ENCODE results near the gene C3orf62.
"Not testable (repeated sequence)": the region's sequence is repeated elsewhere in the genome, so short reads cannot be mapped to it uniquely, and the experiment has no call there.

The C3orf62 gene

GRCh38 chr3:49255112-49255511 is 21.9 kb downstream of the C3orf62 start:
- H3K4me1 Mint-ChIP-seq (ENCODE audit: low read depth) = no peaks in the 10 kb centered on the region
- no peaks in the 10 kb centered on the region for H3K36me3 Mint-ChIP-seq (ENCODE audit: low read depth)
- no peaks in the 10 kb centered on the region for H3K9me3 Mint-ChIP-seq
- no peak overlapping the region for H3K4me3 Mint-ChIP-seq
- H3K27ac Mint-ChIP-seq = no peak overlapping the region
- H3K27me3 Mint-ChIP-seq (ENCODE audit: low read depth) = peaks cover 4% of the 10 kb centered on the region

DNA sequence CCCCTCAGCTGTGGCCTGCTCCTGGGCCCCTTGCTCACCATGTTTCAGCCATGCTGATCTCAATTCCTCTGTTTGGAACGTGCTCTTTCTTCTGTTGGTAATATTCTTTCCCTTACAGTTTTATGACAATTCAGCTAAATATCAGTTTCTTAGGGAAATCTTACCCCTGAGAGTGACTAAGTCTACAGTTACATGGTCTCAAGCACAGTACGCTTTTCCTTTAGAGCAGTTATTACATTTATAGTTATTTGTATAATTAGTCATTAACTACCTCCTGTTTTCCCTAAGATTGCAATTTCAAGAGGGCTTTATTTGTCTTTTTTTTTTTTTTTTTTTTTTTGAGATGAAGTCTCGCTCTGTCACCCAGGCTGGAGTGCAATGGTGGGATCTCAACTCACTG is 23.5 kb downstream of the C3orf62 start:
- peaks cover 4% of the 10 kb centered on the region for H3K27me3 Mint-ChIP-seq (ENCODE audit: low read depth)
- no peaks in the 10 kb centered on the region for H3K4me1 Mint-ChIP-seq (ENCODE audit: low read depth)
- no peaks in the 10 kb centered on the region for H3K36me3 Mint-ChIP-seq (ENCODE audit: low read depth)
- H3K4me3 Mint-ChIP-seq = no peak overlapping the region
- no peak overlapping the region for H3K27ac Mint-ChIP-seq
- no peaks in the 10 kb centered on the region for H3K9me3 Mint-ChIP-seq

DNA sequence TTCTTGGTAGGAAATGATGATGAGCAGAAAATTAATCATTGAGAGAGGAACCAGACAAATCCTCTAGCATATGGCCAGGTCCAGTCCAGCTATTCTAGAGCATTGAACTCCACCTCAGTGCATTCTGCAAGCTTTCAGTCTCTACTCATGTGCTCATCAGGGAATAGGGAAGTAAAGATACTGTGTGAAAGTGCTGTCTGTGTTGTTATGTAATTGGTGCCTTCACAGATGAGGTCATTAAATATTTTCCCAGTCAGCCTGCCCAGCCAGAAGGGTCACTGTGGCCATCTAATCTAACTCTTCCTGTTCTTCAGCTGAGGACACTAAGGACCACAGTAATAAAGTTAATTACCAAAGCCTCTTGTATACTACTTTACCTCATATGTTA is 28.2 kb downstream of the C3orf62 start:
- no peak overlapping the region for H3K27ac Mint-ChIP-seq

GRCh38 chr3:49244581-49245205 is 32.3 kb downstream of the C3orf62 start:
- Mint-ChIP-seq H3K36me3 (ENCODE audit: low read depth) (no peaks in the 10 kb centered on the region), H3K27me3 (ENCODE audit: low read depth) (no peaks in the 10 kb centered on the region), H3K27ac (no peak overlapping the region), H3K4me1 (ENCODE audit: low read depth) (no peaks in the 10 kb centered on the region), H3K4me3 (no peak overlapping the region), H3K9me3 (no peaks in the 10 kb centered on the region)

More for the DNA sequence above, 28.2 kb downstream of the C3orf62 start:
- no peaks in the 10 kb centered on the region for H3K4me1 Mint-ChIP-seq (ENCODE audit: low read depth)
- no peaks in the 10 kb centered on the region for H3K9me3 Mint-ChIP-seq
- peaks cover 4% of the 10 kb centered on the region for H3K27me3 Mint-ChIP-seq (ENCODE audit: low read depth)
- H3K36me3 Mint-ChIP-seq (ENCODE audit: low read depth) = no peaks in the 10 kb centered on the region
- no peak overlapping the region for H3K4me3 Mint-ChIP-seq

GRCh38 chr3:49240091-49240490 is 36.9 kb downstream of the C3orf62 start:
- H3K36me3 Mint-ChIP-seq (ENCODE audit: low read depth); H3K4me1 Mint-ChIP-seq (ENCODE audit: low read depth); H3K27me3 Mint-ChIP-seq (ENCODE audit: low read depth); H3K4me3 Mint-ChIP-seq; H3K27ac Mint-ChIP-seq: not testable (repeated sequence)
- H3K9me3 Mint-ChIP-seq = peaks cover 14% of the 10 kb centered on the region

- Mint-ChIP-seq H3K27ac (no peak overlapping the region), H3K4me1 (ENCODE audit: low read depth) (no peaks in the 10 kb centered on the region), H3K4me3 (no peak overlapping the region), H3K27me3 (ENCODE audit: low read depth) (no peaks in the 10 kb centered on the region), H3K36me3 (ENCODE audit: low read depth) (no peaks in the 10 kb centered on the region), H3K9me3 (peaks cover 19% of the 10 kb centered on the region)
Observed at GRCh38 chr3:49238274-49239127, 38.5 kb downstream of the C3orf62 start.

DNA sequence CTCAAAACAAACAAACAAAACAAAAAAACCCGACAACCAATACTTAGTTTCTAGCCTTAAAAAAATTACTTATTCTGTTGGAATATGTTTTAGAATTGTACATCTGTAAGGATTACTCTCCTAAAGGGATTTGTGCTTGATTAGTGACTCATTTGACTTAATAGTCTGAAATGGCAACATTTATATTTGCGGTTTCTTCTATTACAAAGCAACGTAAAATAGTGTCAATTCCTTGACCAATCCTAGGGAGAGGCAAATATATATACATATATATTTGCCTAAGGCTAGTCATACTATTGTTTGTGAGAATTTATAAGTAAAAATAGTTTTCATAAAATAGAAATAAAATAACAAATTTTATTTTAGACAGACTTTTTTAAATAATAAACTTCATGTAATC is 39.7 kb downstream of the C3orf62 start:
- Mint-ChIP-seq H3K9me3 (peaks cover 30% of the 10 kb centered on the region), H3K4me1 (ENCODE audit: low read depth) (no peaks in the 10 kb centered on the region), H3K27ac (no peak overlapping the region), H3K4me3 (no peak overlapping the region), H3K27me3 (ENCODE audit: low read depth) (no peaks in the 10 kb centered on the region), H3K36me3 (ENCODE audit: low read depth) (peaks cover 5% of the 10 kb centered on the region)

GRCh38 chr3:49236226-49236625 is 40.8 kb downstream of the C3orf62 start:
- Mint-ChIP-seq H3K9me3 (peaks cover 36% of the 10 kb centered on the region), H3K4me1 (ENCODE audit: low read depth) (no peaks in the 10 kb centered on the region), H3K4me3 (no peak overlapping the region)

GRCh38 chr3:49228817-49229216 is 48.2 kb downstream of the C3orf62 start:
- not testable (repeated sequence) for H3K36me3 Mint-ChIP-seq (ENCODE audit: low read depth); H3K27me3 Mint-ChIP-seq (ENCODE audit: low read depth); H3K4me1 Mint-ChIP-seq (ENCODE audit: low read depth); H3K4me3 Mint-ChIP-seq; H3K27ac Mint-ChIP-seq
- peaks cover 70% of the 10 kb centered on the region for H3K9me3 Mint-ChIP-seq

More at GRCh38 chr3:49236226-49236625, 40.8 kb downstream of the C3orf62 start:
- peaks cover 5% of the 10 kb centered on the region for H3K36me3 Mint-ChIP-seq (ENCODE audit: low read depth)
- peaks cover 3% of the 10 kb centered on the region for H3K27me3 Mint-ChIP-seq (ENCODE audit: low read depth)
- no peak overlapping the region for H3K27ac Mint-ChIP-seq

DNA sequence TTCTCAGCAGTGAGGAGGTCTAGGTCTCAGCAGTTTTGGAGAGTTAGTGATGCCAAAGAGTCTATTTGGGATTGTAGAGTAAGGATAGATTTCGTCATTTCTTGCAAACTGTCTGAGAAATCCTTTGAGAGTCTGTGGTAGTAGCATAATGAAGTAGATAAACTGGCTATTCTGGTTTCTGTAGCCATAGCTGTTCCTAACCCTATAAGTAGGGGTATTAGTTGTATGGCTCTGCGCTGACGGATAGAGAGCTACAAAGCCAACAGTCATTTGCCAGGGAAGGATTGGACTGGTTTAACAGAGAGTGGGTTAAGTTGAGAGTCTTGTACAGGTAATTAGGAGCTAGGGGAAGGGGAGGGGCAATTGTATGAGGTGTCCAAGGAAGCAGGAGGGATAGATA is 55.0 kb downstream of the C3orf62 start:
- Mint-ChIP-seq H3K27ac (no peak overlapping the region), H3K27me3 (ENCODE audit: low read depth) (peaks cover 3% of the 10 kb centered on the region), H3K4me1 (ENCODE audit: low read depth) (no peaks in the 10 kb centered on the region), H3K9me3 (peaks cover 31% of the 10 kb centered on the region), H3K36me3 (ENCODE audit: low read depth) (no peaks in the 10 kb centered on the region), H3K4me3 (no peak overlapping the region)

DNA sequence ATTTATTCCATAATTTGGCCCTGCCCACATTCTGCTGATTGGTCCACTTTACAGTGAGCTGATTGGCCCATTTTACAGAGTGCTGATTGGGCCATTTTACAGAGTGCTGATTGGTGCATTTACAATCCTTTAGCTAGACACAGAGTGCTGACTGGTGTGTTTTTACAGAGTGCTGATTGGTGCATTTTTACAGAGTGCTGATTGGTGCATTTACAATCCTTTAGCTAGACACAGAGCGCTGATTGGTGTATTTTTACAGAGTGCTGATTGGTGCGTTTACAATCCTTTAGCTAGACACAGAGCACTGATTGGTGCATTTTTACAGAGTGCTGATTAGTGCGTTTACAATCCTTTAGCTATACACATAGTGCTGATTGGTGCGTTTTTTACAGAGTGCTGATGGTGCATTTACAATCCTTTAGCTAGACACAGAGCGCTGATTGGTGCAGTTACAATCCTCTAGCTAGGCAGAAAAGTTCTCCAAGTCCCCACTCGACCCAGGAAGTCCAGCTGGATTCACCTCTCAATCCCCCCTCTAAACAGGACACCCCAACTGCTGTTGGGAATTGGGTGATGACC is 56.0 kb downstream of the C3orf62 start:
- peaks cover 21% of the 10 kb centered on the region for H3K9me3 Mint-ChIP-seq
- H3K27me3 Mint-ChIP-seq (ENCODE audit: low read depth); H3K4me3 Mint-ChIP-seq; H3K36me3 Mint-ChIP-seq (ENCODE audit: low read depth); H3K4me1 Mint-ChIP-seq (ENCODE audit: low read depth); H3K27ac Mint-ChIP-seq: not testable (repeated sequence)

DNA sequence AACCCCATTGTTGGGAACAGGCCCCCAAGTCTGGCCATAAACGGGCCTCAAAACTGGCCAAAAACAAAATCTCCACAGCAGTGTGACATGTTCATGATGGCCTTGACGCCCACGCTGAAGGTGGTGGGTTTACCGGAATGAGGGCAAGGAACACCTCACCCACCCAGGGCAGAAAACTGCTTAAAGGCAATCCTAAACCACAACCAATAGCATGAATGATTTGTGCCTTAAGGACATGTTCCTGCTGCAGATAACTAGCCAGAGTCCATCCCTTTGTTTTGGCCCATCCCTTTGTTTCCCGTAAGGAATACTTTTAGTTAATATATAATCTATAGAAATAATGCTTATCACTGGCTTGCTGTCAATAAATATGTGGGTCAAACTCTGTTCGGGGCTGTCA is 57.9 kb downstream of the C3orf62 start:
- Mint-ChIP-seq H3K4me3 (no peak overlapping the region), H3K9me3 (peaks cover 15% of the 10 kb centered on the region), H3K36me3 (ENCODE audit: low read depth) (no peaks in the 10 kb centered on the region), H3K27me3 (ENCODE audit: low read depth) (peaks cover 3% of the 10 kb centered on the region), H3K4me1 (ENCODE audit: low read depth) (no peaks in the 10 kb centered on the region), H3K27ac (no peak overlapping the region)

All from T-helper 1 cell treated with Interleukin-12 subunit alpha and Interleukin-12 subunit beta and Interleukin-4 antibody, amounts not matched to agents 30 μg/mL and 1 μg/mL, for 36 hours (primary cell).